Adrenal gland (tissue), 5 donors: Measurements from ENCODE around the gene JAK2.

ENCODE experiments used
- POLR2A ChIP-seq, 2 donors: fragments of 450-650 bp; IDR thresholded peaks; one replicate each; pipeline ENCODE4 v1.6.1; 2017; ENCODE audit warnings: antibody characterized with exemption in 2 of 2, mild to moderate bottlenecking in 2 of 2, moderate library complexity in 1 of 2
- TF ChIP-seq, protein P1 (sequence below), 6 experiments: fragments of 450-650 bp in 4 of 6; fragments of 200-600 bp in 2 of 6; sonication (generic) in 1 of 6; IDR thresholded peaks; 1 replicate in 5 of 6; 2 replicates in 1 of 6; pipeline versions ENCODE4 v1.5.1 to v1.8.0; 2016 to 2021; ENCODE audit warnings: antibody characterized with exemption in 6 of 6, mild to moderate bottlenecking in 2 of 6, moderate library complexity in 1 of 6
- donor health status: DM: no; HTN: no; CAD: no.

DNA sequence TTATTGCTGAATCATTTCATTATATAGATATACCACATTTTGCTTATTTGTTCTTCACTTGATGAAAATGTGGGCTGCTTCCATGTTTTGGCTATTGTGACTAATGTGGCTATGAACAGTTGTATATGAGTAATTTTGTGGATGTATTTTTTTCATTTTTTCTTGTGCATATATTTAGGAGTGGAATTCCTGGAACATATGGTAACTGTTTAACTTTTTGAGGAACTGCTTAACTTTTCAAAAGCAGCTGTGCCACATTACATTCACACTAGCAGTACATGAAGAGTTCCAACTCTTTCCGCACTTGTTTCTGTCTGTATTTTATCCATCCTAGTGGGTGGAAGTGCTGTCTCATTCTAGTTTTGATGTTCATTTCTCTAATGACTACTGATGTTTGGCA, 67.8 kb downstream of the JAK2 start:
- TF ChIP-seq, protein P1, sequence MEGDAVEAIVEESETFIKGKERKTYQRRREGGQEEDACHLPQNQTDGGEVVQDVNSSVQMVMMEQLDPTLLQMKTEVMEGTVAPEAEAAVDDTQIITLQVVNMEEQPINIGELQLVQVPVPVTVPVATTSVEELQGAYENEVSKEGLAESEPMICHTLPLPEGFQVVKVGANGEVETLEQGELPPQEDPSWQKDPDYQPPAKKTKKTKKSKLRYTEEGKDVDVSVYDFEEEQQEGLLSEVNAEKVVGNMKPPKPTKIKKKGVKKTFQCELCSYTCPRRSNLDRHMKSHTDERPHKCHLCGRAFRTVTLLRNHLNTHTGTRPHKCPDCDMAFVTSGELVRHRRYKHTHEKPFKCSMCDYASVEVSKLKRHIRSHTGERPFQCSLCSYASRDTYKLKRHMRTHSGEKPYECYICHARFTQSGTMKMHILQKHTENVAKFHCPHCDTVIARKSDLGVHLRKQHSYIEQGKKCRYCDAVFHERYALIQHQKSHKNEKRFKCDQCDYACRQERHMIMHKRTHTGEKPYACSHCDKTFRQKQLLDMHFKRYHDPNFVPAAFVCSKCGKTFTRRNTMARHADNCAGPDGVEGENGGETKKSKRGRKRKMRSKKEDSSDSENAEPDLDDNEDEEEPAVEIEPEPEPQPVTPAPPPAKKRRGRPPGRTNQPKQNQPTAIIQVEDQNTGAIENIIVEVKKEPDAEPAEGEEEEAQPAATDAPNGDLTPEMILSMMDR (IDR thresholded peaks at IDR 0.05): no peak
- TF ChIP-seq POLR2A (IDR thresholded peaks at IDR 0.05): no peak
